CD4-positive, alpha-beta T cell (primary cell): ENCODE results near the gene SEMA7A. TPM values are rescaled to one million over a fixed set of nuclear protein-coding genes. Genes with fewer than 3 reads are reported as not detected.

ENCODE experiments used
- ATAC-seq: fragments of 200-7000 bp; cut with Tn5 transposase; one replicate; pipeline ENCODE4 v1.10.0; 2022; ENCODE audit warnings: mild to moderate bottlenecking; ENCODE audit not compliant: poor library complexity
- CTCF ChIA-PET: fragments of 350-600 bp; sonication (Branson Sonifier 250); formaldehyde crosslinking; loops from one replicate; lab custom pipeline; 2021; ENCODE audit warnings: antibody characterized with exemption, inconsistent platforms; lab: Charles Lee
- POLR2A ChIA-PET: fragments of 350-600 bp; sonication (Branson Sonifier 250); formaldehyde crosslinking; loops from one replicate; lab custom pipeline; 2021; ENCODE audit warnings: antibody characterized with exemption, inconsistent platforms; lab: Charles Lee
- DNase-seq, 14 experiments: peaks; one replicate each; pipeline ENCODE4 v3.0.0-alpha.2; 2013 to 2020; ENCODE audit warnings: mixed read lengths in 2 of 14
- H3K27ac ChIP-seq, 2 donors: one replicate each; pipeline versions ENCODE4 v1.5.1 to v1.7.0; 2013; ENCODE audit warnings: low read length in 2 of 2, low read depth in 1 of 2, mild to moderate bottlenecking in 1 of 2
- H3K27me3 ChIP-seq, 2 experiments: 1 replicate in 1 of 2; 2 replicates in 1 of 2; pipeline versions ENCODE4 v1.6.1 to v1.7.0; 2013; ENCODE audit warnings: low read length in 2 of 2, control low read depth in 1 of 2, mild to moderate bottlenecking in 1 of 2, moderate library complexity in 1 of 2; ENCODE audit not compliant: insufficient read depth in 2 of 2, control insufficient read depth in 1 of 2
- H3K36me3 ChIP-seq: one replicate; pipeline ENCODE4 v1.6.1; 2013; ENCODE audit warnings: low read length, control low read depth; ENCODE audit not compliant: insufficient read depth
- H3K4me1 ChIP-seq: one replicate; pipeline ENCODE4 v1.6.1; 2013; ENCODE audit warnings: low read length, control low read depth; ENCODE audit not compliant: insufficient read depth
- H3K4me3 ChIP-seq: one replicate; pipeline ENCODE4 v1.5.1; 2013; ENCODE audit warnings: mild to moderate bottlenecking, low read length, moderate library complexity
- H3K9me3 ChIP-seq, 2 experiments: 1 replicate in 1 of 2; 2 replicates in 1 of 2; pipeline versions ENCODE4 v1.6.1 to v1.7.0; 2013; ENCODE audit warnings: low read length in 2 of 2, mild to moderate bottlenecking in 2 of 2, control low read depth in 1 of 2, moderate library complexity in 1 of 2; ENCODE audit not compliant: control insufficient read depth in 1 of 2, insufficient read depth in 1 of 2
- H3K27ac Mint-ChIP-seq: one replicate; pipeline ENCODE4 v1.8.0; 2020; ENCODE audit warnings: mixed read lengths
- H3K27me3 Mint-ChIP-seq: one replicate; pipeline ENCODE4 v1.8.0; 2021; ENCODE audit warnings: mixed read lengths
- H3K36me3 Mint-ChIP-seq: one replicate; pipeline ENCODE4 v1.8.0; 2021; ENCODE audit warnings: low read depth, mixed read lengths
- H3K4me1 Mint-ChIP-seq: one replicate; pipeline ENCODE4 v1.8.0; 2021; ENCODE audit warnings: low read depth, mixed read lengths
- H3K4me3 Mint-ChIP-seq: one replicate; pipeline ENCODE4 v1.8.0; 2020; ENCODE audit warnings: mild to moderate bottlenecking, mixed read lengths
- H3K9me3 Mint-ChIP-seq: one replicate; pipeline ENCODE4 v1.8.0; 2020; ENCODE audit warnings: mixed read lengths
- intact Hi-C, 2 experiments: fragments of 100-400 bp; cut with DNase I in 1 of 2; cut with micrococcal nuclease in 1 of 2; formaldehyde crosslinking; loops; one replicate each; pipeline versions ENCODE4 v1.15.1 to v1.9.0; 2023 to 2025; cut with DNase I, micrococcal nuclease
- total RNA-seq, 174 experiments: library from RNA in 2 of 174; stranded (reverse) in 2 of 174; gene quantifications; one replicate each; pipeline ENCODE4 v1.2.3 and lab custom pipeline; 2021 to 2026
- TF ChIP-seq, protein P1 (sequence below): fragments of 200-600 bp; IDR thresholded peaks from one replicate; pipeline ENCODE4 v1.8.0; 2022; ENCODE audit warnings: antibody characterized with exemption, mild to moderate bottlenecking

Gene SEMA7A
- total RNA-seq, 2 experiments from 2014 or later: 2.3 to 2.7 TPM

DNA sequence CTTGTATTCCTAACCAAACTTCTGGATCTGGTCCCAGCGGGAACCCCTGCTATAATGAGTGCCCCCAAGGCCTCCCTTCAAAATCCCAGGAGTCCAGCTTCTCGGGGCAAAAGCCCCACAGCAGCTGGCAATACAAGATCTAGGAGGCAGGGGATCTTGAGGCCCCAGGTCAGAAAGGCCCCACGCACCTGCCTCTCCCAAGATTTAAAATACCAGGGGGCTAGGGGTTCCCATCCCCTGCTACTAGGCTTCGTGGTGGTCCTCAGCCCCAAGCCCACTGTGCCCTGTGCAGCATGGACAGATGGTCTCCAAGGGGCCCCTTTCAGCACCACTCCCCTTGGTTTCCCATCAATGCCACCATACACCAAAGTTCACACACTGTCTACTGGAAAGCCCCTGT, 50.5 kb downstream of the SEMA7A start:
- POLR2A ChIA-PET: no interaction called here
- H3K27ac Mint-ChIP-seq: peak overlapping the region; percentile 70
- intact Hi-C loops: loop anchor here in 1 of 2 experiments (5.0 kb wide), 1 partner anchor 564 kb away; no protein-coding TSS in a partner anchor

DNA sequence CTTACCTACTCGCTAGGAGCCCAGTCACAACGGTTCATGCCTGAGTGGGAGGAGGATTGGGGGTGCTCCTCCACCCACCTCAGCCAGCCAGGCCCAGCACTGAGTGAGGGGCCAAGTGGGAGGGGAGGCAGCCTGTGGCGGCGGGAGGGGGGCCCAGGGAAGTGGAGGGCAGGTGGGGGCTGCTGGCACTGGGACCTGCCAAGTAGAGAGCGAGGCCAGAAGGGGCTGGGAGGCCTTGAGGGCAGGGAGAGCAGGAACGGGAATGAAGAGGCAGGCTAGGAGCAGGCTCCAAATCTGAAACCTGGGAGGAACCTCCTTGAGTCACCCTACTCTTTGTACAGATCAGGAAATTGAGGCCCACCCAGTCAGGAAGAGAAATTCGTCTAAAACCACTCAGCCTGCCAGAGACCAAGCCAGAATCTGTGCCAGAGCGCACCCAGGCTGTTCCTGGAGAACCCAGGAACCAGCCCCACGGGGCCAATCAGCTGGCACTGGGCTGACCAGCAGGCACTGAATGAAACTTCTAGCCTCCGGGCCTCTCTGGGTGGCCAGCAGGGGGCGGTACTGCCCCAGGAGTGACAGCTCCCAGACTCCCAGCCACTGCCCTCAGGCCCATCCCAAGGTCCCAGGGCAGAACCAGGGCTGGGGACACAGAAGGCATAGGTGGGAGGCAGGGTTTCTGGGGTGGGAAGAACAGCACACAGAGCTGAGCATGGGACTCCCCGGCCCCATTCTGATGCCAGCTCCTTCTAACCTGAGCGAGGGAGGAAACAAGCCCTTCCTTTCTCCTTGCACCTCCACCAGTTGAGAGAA, 51.5 kb downstream of the SEMA7A start:
- no peaks in the 10 kb centered on the region for H3K36me3 Mint-ChIP-seq
- H3K4me1 Mint-ChIP-seq: peaks cover 19% of the 10 kb centered on the region
- ATAC-seq: peak; percentile 53
- no peaks in the 10 kb centered on the region for H3K9me3 Mint-ChIP-seq
- H3K9me3 ChIP-seq: no peaks in the 10 kb centered on the region
- no peak overlapping the region for H3K27ac ChIP-seq
- no peak overlapping the region for H3K27ac Mint-ChIP-seq
- DNase-seq: peak; percentile 51 to 87 (median 68)
- H3K36me3 ChIP-seq: no peaks in the 10 kb centered on the region
- H3K4me1 ChIP-seq: peaks cover 42% of the 10 kb centered on the region
- no peak overlapping the region for H3K4me3 Mint-ChIP-seq
- ChIA-PET CTCF (interaction anchor here (0.6 to 1.8 kb wide), 16 partner anchors 10 to 1495 kb away, joined by 3 to 20 read pairs (median 4); partner anchors contain the start of genes ARID3B, SEMA7A and UBL7), POLR2A (interaction anchor here (0.6 to 1.2 kb wide), 4 partner anchors 54 to 500 kb away, joined by 3 to 4 read pairs (median 4); partner anchors contain the start of gene UBL7)
- no peaks in the 10 kb centered on the region for H3K27me3 Mint-ChIP-seq
- no peaks in the 10 kb centered on the region for H3K27me3 ChIP-seq
- no peak overlapping the region for H3K4me3 ChIP-seq
- intact Hi-C loops: loop anchor here (1.0 to 5.0 kb wide), 3 partner anchors 56 to 565 kb away; no protein-coding TSS in a partner anchor
- TF ChIP-seq, protein P1, sequence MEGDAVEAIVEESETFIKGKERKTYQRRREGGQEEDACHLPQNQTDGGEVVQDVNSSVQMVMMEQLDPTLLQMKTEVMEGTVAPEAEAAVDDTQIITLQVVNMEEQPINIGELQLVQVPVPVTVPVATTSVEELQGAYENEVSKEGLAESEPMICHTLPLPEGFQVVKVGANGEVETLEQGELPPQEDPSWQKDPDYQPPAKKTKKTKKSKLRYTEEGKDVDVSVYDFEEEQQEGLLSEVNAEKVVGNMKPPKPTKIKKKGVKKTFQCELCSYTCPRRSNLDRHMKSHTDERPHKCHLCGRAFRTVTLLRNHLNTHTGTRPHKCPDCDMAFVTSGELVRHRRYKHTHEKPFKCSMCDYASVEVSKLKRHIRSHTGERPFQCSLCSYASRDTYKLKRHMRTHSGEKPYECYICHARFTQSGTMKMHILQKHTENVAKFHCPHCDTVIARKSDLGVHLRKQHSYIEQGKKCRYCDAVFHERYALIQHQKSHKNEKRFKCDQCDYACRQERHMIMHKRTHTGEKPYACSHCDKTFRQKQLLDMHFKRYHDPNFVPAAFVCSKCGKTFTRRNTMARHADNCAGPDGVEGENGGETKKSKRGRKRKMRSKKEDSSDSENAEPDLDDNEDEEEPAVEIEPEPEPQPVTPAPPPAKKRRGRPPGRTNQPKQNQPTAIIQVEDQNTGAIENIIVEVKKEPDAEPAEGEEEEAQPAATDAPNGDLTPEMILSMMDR: peak; percentile 96

More for the DNA sequence above, 50.5 kb downstream of the SEMA7A start:
- Mint-ChIP-seq H3K9me3 (no peaks in the 10 kb centered on the region), H3K36me3 (no peaks in the 10 kb centered on the region), H3K4me3 (no peak overlapping the region), H3K4me1 (peaks cover 19% of the 10 kb centered on the region), H3K27me3 (no peaks in the 10 kb centered on the region)
- Histone ChIP-seq H3K9me3 (no peaks in the 10 kb centered on the region), H3K4me3 (no peak overlapping the region), H3K4me1 (peaks cover 42% of the 10 kb centered on the region), H3K27ac (no peak overlapping the region), H3K36me3 (no peaks in the 10 kb centered on the region), H3K27me3 (no peaks in the 10 kb centered on the region)
- CTCF ChIA-PET: no interaction called here
- DNase-seq (no peak), ATAC-seq (no peak)
- TF ChIP-seq, protein P1: no peak

DNA sequence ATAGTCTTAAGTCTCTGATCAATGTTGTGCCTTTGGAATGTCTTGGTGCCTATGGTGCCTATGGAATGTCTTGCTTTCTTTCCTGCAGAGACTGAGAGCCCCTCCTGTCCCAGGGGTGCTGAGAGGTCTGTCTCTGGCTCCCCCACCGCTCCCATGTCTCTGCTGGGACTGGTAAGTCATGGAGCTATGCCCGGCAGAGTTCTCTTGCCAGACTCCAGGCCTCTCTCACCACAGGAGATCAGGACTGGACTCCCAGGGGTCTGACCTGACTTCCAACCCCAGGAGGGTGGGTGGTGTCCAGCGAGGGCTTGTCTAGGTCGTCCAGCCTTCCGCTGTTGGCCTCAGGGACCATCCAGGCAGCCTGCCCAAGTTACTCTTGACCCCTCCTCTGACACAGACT, 52.3 kb downstream of the SEMA7A start:
- ChIA-PET CTCF (interaction anchor here (1.5 to 1.8 kb wide), 2 partner anchors 58 to 164 kb away, joined by 4 to 20 read pairs; no protein-coding TSS in a partner anchor), POLR2A (interaction anchor here (0.6 kb wide), 1 partner anchor 233 kb away, joined by 3 read pairs; no protein-coding TSS in a partner anchor)
- Mint-ChIP-seq H3K27me3 (no peaks in the 10 kb centered on the region), H3K4me3 (no peak overlapping the region), H3K9me3 (no peaks in the 10 kb centered on the region), H3K36me3 (no peaks in the 10 kb centered on the region), H3K4me1 (peaks cover 19% of the 10 kb centered on the region), H3K27ac (no peak overlapping the region)
- intact Hi-C loops: loop anchor here in 1 of 2 experiments (5.0 kb wide), 1 partner anchor 566 kb away; no protein-coding TSS in a partner anchor
- Histone ChIP-seq H3K27ac (no peak overlapping the region), H3K4me3 (no peak overlapping the region), H3K27me3 (no peaks in the 10 kb centered on the region), H3K9me3 (no peaks in the 10 kb centered on the region), H3K36me3 (no peaks in the 10 kb centered on the region), H3K4me1 (peaks cover 42% of the 10 kb centered on the region)
- peak in 1 of 14 experiments; percentile 14 for DNase-seq
- TF ChIP-seq, protein P1: no peak
- no peak for ATAC-seq
